ENCODE data around the gene CDKN1A.

DNA sequence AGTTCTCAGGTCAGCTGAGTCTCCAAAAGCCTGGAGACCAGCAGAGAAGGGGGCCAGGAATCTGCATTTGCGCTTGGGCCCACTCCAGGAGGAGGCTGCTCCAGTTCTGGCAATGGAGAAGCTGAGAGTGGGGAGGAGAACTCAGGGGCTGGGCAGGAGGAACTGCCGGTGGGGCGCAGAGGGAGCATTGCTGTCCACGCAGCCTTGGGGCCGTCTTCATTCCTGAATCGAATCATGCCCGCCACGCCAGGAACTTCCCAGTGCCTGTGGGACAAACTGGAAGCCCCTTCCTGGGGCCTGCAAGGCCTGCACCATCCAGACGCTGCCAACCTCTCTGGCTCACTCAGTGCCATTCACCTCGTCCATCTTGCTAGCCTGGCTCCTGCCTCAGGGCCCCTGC, 36.0 kb downstream of the CDKN1A start:
- TF ChIP-seq, protein P1, sequence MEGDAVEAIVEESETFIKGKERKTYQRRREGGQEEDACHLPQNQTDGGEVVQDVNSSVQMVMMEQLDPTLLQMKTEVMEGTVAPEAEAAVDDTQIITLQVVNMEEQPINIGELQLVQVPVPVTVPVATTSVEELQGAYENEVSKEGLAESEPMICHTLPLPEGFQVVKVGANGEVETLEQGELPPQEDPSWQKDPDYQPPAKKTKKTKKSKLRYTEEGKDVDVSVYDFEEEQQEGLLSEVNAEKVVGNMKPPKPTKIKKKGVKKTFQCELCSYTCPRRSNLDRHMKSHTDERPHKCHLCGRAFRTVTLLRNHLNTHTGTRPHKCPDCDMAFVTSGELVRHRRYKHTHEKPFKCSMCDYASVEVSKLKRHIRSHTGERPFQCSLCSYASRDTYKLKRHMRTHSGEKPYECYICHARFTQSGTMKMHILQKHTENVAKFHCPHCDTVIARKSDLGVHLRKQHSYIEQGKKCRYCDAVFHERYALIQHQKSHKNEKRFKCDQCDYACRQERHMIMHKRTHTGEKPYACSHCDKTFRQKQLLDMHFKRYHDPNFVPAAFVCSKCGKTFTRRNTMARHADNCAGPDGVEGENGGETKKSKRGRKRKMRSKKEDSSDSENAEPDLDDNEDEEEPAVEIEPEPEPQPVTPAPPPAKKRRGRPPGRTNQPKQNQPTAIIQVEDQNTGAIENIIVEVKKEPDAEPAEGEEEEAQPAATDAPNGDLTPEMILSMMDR (tag by site-specific recombination; IDR thresholded peaks at IDR 0.05), result no peak
- TF ChIP-seq ZNF433 (tag by site-specific recombination; IDR thresholded peaks at IDR 0.05; ENCODE audit: low read depth), result no peak
- no peak for TF ChIP-seq ZNF529 (tag by site-specific recombination; IDR thresholded peaks at IDR 0.05; ENCODE audit: insufficient replicate concordance)
- TF ChIP-seq ZNF311 (tag by site-specific recombination; IDR thresholded peaks at IDR 0.05; ENCODE audit: borderline replicate concordance), result no peak
- TF ChIP-seq ZNF792 (tag by site-specific recombination; IDR thresholded peaks at IDR 0.05), result no peak
- no peak for TF ChIP-seq ZBTB7A (tag by site-specific recombination; IDR thresholded peaks at IDR 0.05; ENCODE audit: low read depth)
- TF ChIP-seq SETDB1 (IDR thresholded peaks at IDR 0.05; ENCODE audit: insufficient read length, low read length), result no peak
- no peak for TF ChIP-seq ZNF280D (tag by site-specific recombination; IDR thresholded peaks at IDR 0.05)
- TF ChIP-seq MZF1 (tag by site-specific recombination; IDR thresholded peaks at IDR 0.05; ENCODE audit: borderline replicate concordance), result no peak
- no peak for TF ChIP-seq KLF7 (tag by site-specific recombination; IDR thresholded peaks at IDR 0.05; ENCODE audit: borderline replicate concordance)
- TF ChIP-seq REPIN1 (tag by site-specific recombination; IDR thresholded peaks at IDR 0.05; ENCODE audit: low read depth), result no peak
